GM19351 (cell line): ENCODE measurements around the gene ZNF324B.
"Not testable (repeated sequence)": the region's sequence is repeated elsewhere in the genome, so short reads cannot be mapped to it uniquely, and the experiment has no call there.

ENCODE experiments used
- ATAC-seq: cut with Tn5 transposase; IDR thresholded peaks from one replicate; pipeline ENCODE4 v1.9.1; 2021; ENCODE audit warnings: mild to moderate bottlenecking, moderate library complexity; ENCODE audit not compliant: unreplicated experiment

Gene ZNF324B

DNA sequence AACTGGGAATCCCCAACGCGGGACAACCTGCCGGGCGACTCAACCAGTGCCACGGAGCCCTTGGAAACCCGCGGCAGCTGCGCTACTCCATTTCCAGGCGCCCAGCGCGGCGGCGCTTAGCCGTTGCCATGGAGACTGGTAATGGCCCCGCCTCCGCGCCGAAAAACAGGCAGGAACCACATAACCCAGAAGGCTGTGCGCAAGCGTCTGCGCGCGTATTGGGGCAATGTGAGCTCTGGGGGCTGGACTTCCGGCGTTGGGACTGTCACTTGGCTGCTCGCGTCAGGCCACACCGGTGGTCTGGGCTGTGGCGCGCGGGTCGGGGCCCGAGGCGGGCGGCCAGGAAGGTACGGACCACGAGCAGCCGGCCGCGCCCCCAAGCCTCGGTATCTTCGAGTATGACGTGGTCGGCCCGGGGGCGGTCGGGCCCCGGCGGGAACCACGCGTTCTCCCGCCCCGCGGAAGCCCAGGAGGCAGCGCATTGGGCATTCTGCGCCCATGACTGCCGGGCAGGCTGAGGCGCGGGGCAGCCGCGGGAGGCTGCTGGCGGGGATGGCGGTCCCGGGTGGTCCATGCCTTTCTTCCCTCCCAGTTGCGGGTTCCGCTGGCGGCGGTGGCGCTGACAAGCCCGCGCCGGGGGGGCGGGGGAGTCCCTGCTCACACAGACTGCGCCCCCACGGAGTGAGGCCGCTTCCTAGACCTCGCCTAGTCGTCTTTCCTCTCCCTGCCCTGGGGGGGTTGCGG lies at the start of gene ZNF324B:
ZNF324B (plus strand) TSS at position 265 of the 744 bp plus-strand sequence. CDS start 2,080 bp downstream, outside the sequence.
- peak; percentile 99 for ATAC-seq

DNA sequence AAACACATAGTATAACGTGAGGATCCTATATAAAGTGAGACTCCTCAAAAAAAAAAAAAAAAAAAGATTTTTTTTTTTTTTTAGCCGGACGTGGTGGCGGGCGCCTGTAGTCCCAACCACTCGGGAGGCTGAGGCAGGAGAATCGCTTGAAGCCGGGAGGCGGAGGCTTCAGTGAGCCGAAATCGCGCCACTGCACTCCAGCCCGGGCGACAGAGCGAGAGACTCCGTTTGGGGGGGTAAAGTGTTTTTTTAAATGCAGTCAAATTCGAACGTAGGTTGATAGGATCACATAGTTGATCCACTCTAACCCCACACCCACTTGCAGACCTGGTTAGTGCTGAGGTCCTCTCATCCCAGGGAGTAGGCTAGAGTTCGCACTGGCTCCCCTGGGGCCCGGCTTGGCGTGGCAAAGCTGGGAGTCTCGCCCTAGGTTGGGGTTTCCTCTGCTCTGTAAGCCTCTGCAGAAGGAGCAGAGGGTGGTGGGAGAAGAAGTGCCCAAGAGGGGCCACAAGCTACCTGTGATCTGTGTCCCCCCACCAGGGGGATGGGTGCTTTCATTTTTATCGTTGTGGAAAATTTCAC lies 49.5 kb upstream of the ZNF324B start:
- ATAC-seq: no peak

DNA sequence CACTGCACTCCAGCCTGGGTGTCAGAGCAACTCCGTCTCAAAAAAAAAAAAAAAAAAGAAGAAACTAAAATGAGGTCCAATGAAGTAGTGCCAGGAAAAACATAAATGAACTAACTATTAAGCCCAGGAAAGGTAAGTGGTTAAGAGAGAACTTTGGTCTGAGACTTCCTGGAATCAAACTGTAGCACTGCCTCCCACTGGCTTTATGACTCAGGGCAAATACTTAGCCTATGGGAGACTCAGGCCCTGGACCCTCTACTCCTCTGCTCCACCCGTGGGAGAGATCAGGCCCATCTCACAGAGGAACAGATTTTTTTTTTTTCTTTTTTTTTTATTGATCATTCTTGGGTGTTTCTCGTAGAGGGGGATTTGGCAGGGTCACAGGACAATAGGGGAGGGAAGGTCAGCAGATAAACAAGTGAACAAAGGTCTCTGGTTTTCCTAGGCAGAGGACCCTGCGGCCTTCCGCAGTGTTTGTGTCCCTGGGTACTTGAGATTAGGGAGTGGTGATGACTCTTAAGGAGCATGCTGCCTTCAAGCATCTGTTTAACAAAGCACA lies 47.4 kb upstream of the ZNF324B start:
- ATAC-seq: not testable (repeated sequence)

DNA sequence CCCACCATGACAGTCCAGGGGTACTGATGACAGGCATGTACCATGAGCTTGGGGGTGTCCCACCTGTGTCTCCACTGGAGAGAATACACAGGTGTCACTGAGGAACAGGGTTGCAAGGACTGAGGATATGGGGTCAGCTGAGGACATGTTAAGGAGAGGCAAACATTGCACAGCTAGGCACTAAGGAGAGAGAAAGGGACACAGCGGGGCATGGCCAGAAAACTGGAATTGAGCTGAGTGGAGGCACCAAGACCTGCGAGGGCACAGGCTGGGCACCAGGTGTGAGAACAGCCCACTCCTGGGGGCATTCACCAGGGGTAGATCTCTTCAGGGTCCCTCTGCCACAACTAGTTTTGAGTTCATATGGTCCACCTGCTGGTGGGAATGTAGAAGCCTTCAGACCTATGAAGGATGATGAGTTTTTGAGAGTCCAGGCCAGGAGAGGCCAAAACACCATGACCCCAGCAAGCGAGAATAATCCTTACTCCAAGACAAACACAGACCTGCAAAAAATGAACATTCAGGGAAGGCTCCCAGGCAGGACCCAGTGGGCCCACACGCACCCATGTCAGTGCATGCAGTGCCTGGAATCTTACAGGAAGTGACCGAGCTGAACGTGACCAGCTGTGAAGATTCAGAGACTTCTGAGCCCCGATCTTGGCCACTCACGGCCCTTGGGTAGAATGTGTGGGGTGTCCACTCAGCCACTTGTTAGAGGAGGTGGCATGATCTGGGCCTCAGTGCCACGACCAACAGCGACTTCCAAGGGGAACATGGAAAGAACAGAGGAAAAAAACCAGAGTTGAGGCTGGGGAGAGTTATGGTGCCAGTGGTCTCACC lies 44.4 kb upstream of the ZNF324B start:
- ATAC-seq: no peak

DNA sequence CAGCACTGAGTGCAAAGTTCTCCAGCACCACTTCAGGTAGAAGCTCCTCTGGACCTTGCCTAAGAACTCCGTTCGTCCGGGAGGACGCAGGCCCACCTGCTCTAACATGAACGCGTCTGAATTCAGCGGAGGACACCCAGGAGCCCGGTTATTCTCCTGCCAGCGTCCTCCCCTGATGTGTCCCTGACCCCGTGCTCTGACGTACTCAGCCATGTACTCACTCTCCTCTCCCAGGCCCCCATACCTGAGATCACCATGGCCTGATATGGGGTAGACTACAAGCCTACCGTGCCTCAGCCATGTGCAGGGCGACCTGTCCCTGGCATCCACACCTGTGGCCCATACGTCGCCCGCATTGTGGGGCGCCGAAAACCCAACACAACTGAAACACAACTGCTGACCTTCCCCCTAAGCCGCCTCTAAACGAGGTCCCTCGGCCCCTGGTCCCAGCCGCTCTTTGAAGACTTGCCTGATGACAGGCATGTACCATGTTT lies 43.7 kb upstream of the ZNF324B start:
- ATAC-seq: peak; percentile 9

DNA sequence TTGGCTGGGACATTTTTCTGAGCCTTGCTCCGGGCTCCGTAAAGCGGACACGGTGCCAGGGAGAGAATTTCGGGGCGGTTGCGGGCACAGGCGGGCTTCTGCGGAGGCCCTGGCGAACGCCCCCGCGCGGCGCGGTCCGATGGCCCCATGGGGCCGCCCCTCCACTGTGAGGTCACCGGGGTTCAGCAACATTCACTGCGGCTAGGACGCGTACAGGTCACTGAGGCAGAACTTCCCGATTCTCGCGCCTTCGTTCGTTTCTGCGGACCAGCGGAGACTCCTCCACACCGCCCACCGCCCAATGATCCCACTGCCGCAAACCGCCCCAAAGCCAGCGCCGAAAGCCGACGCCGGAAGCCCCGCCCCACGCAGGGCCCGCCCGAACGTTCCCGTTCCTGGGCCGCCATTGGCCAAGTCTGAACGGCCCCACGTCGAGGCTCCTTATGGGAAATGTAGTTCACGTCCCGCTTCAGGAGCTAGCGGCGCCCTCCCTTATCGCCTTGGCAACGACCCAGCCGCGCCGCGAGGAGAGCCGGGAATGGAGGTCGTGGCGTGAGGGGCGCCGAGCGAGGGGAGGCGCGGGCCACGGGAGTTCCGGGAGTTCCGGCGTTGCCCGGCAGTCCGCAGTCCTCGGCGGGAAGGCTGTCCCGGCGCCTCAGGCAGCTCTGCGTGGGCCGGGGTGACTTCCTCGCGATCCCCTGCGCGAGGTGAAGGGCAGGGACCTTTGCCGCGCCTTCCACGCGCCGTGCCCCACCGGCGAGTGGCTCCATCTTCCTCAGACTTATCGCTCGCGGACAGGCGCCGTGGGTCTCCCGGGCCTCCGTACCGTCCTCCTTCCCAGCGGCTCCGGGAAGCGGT lies 43.0 kb upstream of the ZNF324B start, which contains the start of gene ZNF584:
ZNF584 (plus strand) TSS at position 498 of the 858 bp plus-strand sequence. CDS start 499 bp downstream, outside the sequence.
- ATAC-seq: peak; percentile 88

DNA sequence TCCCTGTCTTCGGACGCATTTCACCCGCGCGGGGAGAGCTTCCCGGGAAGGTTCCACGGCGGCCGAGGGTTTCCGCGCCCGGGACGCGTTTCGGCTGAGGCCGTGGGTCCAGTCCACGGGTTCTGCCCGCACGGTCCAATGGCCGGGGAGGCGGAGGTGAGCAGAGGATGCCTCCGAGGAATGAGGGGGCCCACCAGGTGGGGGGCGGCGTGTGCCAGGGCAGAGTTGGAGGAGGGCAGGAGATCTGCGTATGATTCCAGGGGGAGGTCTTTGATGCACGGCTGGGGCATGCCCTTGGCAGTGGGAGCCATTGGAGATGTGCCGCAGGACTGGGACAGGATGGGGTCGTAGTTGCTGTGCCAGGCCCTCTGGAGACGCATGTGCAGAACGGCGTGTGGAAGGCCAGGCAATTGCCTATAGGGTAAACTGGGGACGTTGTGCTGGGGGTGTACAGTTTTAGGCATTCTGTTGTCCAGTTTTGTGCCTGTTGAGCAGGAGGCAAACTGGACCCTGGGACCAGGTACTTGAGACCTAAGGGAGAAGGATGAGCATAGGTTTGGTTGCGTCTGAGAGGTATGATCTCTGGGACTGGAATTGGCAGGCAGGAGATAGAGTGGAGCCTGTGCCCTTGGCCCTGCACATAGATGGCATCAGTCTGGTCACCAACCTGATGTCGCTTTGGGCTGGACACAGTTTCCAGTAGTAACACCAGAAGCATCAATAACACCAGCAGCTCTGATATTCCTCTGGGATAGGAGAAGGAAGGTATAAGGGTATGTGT lies 42.2 kb upstream of the ZNF324B start:
- no peak for ATAC-seq

DNA sequence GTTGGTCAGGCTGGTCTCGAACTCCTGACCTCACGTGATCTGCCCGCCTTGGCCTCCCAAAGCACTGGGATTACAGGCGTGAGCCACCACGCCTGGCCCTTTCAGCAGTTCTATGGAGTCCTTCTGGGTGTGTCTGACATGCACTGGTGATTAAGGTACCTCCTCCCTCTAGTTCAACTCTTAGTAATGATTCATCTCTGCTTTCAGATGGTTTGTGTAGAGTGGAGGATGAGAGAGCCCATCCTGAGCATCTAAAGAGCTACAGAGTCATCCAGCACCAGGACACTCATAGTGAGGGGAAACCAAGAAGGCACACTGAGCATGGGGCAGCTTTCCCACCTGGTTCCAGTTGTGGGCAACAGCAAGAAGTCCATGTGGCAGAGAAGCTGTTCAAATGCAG lies 34.8 kb upstream of the ZNF324B start:
- no peak for ATAC-seq

DNA sequence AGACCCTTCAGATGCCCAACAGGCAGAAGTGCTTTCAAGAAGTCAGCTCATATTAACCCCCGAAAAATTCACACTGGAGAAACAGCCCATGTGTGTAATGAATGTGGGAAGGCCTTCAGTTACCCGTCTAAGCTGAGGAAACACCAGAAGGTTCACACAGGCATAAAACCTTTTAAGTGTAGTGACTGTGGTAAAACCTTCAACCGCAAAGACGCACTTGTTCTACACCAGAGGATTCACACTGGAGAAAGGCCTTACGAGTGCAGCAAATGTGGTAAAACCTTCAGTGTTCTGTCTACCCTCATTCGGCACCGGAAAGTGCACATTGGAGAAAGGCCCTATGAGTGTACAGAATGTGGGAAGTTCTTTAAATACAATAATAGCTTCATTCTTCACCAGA lies 34.4 kb upstream of the ZNF324B start:
- ATAC-seq: no peak

DNA sequence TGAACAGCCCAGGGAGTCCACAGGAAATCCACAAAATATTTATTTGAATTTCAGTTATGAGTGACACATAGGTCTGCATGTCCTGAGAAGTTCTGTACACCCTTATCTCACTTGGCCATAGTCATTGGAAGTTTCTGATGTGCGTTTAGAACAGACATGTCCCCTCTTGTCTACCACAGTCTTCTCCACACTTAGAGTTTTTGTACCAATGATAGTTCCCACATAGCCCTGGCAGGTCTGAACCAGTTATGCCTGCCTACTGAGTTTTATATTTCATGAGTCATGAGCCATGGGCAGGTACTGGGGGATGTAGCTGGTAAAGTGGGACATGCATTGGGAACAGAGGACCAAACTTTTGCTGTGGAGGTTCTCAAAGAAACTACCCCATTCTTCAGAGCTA lies 22.8 kb upstream of the ZNF324B start:
- no peak for ATAC-seq

DNA sequence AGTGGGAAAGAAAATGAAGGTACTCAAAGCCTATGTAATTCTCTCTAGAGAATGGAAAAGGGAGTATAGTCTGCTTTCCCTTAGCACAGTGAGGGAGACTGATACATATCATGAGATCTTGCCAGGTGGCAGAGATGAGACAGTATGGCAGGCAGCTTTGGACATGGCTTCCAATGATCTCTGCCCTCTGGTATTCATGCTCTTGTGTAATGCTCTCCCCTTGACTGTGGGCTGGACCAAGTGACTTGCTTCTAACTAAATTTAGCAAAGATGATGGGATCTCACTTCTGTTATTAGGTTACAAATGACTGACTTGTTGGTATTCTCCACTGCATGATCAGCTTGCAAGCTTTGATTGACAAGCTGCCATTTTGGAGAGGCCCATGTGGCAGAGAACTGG lies 21.7 kb upstream of the ZNF324B start:
- no peak for ATAC-seq

DNA sequence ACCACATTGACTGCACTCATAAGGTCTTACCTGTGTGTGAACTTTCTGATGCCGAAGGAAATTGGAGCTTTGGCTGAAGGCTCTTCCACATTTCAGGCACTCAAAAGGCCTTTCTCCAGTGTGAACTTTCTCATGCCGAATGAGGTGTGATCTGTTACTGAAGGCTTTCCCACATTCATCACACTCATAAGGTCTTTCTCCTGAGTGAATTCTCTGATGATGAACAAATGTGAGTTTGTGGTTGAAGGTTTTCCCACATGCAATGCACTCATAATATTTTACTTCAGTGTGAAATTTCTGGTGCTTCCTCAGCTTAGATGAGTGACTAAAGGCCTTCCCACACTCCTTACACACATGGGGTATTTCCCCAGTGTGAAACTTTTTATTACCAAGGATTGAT lies 17.2 kb upstream of the ZNF324B start:
- ATAC-seq: no peak

DNA sequence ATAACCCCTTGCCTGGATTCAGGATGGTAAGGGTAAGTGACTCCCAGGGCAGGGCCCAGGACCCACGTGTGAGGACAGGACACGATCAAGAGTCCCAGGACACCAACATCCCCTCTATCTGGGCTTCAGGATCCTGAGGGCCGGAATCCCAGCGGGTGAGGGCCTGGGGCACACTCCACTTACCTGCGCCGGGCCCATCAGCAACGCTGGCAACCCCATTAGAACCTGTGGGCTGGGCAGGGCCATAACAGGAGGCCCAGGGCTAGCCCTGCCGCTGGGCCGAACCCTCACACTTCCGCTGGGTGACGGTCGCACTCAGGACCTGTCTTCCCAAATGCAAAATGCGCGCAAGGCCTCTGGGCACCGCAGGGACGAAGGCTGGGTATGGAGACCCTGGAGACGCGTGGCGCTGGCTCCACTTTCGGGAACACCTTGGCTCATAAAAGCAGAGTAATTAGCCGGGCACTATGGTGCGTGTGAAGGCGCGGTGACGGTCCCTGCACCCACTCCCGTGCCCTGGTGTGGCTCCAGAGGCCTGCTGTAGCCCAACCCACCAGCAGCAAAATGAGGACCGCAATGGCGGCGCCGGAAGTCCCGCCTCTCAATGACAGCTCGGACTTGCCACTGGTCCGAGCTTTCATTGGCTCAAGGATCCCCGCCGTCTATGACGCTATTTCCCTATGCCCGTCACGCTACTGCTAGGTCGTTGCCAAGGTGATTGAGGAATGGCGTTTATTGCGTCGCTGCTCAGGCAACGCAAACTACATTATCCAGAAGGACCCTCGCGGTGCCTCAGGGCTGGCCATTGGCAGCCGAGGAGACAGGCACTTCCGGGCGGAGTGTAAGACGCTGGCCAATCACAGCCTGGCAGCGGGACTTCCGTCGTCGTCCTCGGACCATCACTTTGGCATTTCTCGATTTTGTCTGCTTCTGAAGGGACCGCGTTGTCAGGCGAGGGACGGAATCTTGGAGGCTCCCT lies 11.6 kb upstream of the ZNF324B start, which contains the start of gene ZNF132:
ZNF132 (minus strand) TSS at position 578 of the 979 bp plus-strand sequence; CDS start at position 246, 332 bp downstream.
- peak; percentile 93 for ATAC-seq

DNA sequence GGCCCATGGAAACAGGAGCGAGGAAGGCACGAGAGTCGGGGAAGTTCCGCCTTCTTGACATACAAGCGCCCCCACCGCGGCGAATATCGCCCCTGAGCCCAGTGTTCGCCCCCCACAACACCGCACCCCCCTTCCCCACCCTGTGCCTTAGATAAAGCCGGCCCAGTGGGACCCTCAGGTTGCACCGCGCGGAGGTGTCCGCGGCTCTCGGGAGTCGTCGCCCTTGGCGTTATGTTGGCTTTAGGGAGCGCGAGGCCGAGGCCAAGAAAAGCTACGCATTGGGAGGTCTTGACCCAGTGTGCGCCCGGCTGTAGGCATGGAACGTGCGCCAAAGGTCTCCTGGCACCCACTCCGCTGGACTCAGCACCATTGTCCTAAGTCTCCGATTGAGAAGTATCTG lies 10.9 kb upstream of the ZNF324B start:
- ATAC-seq: no peak

DNA sequence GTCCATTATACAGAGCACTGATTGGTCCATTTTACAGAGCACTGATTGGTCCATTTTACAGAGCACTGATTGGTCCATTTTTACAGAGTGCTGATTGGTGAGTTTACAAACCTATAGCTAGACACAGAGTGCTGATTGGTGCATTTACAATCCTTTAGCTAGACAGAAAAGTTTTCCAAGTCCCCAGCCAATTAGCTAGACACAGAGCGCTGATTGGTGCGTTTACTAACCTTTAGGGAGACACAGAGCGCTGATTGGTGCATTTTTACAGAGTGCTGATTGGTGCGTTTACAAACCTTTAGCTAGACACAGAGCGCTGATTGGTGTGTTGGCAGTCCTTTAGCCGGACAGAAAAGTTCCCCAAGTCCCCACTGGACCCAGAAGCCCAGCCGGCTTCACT lies 8.4 kb upstream of the ZNF324B start:
- not testable (repeated sequence) for ATAC-seq

DNA sequence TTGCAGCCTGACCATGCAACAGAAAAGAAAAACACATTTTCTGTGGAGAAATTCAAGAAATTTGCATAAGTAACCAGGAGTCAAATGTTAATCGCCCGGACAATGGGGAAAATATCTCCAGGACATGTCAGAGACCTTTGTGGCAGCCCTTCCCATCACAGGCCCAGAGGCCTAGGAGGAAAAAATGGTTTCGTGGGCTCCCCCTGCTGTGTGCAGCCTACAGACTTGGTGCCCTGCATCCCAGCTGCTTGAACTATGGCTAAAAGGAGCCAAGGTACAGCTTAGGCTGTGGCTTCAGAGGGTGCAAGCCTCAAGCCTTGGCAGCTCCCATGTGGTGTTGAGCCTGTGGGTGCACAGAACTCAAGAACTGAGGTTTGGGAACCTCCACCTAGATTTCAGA lies 2.6 kb upstream of the ZNF324B start:
- ATAC-seq: not testable (repeated sequence)

DNA sequence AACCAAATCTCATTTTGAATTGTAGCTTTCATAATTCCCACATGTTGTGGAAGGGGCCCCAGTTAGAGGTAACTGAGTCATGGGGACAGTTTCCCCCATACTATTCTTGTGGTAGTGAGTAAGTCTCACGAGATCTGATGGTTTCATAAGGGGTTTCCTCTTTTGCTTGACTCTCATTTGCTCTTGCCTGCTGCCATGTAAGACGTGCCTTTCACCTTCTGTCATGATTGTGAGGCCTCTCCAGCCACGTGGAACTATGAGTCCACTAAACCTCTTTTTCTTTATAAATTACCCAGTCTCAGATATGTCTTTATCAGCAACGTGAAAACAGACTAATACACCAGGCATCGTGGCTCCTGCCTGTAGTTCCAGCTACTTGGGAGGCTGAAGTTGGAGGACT lies 1.4 kb upstream of the ZNF324B start:
- not testable (repeated sequence) for ATAC-seq

DNA sequence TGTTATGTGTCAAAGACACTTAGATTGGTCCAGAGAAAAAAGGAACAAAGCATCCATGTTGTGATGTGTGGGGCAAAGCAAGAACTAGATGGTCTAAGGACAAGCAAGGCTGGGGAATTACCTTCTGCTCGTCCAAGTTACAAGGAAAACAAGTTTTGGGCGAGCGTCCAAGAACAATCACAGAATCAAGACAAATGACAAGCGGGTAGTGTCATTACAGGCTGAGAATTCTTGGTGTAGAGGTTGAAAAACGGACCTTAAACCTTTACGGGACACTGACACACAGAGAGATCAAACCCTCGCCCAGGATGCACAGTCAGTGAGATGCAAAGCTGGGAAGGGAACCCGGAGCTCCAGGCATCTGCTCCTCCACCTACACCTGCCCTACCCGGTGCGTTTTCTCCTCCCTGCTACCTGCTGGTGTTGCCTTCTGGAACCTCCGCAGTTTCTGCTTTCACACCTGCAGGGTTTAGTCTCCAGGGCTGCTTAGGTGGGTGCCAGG lies 515 bp upstream of the ZNF324B start:
- peak; percentile 25 for ATAC-seq
